ENCODE measurements around the gene GNAI1.

DNA sequence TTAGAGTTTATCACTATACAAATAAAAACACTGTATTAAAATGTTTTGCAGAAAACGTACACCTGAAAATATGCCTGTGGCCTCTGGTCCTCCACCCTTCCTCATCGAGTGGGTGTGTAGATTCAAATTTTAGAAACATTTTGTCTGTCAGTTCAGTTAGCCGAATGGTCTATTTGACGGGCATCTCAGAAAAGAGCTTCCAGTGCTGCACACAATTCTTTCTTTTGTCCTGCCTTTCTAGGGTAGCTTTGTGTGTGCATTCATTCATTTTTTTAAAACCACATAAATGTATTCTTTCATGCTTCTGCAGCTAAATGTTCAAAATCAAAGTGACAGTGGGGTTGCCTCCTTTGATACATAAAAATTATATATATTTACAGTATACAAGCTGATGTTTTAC, 46.8 kb downstream of the GNAI1 start:
- TF ChIP-seq POLR2AphosphoS5 (IDR thresholded peaks at IDR 0.05; ENCODE audit: borderline replicate concordance, low read depth, low read length), result no peak
- no peak for TF ChIP-seq EZH2 (IDR thresholded peaks at IDR 0.05)
